22Rv1 (cell line): Measurements from ENCODE around the gene LYST.

Source experiments
- ZFX ChIP-seq: fragments of 450-650 bp; IDR thresholded peaks from 2 replicates; pipeline ENCODE4 v1.6.1; 2017; ENCODE audit warnings: antibody characterized with exemption, borderline replicate concordance
- TF ChIP-seq, protein P1 (sequence below): fragments of 450-650 bp; IDR thresholded peaks from 2 replicates; pipeline ENCODE4 v1.5.1; 2017; ENCODE audit warnings: mild to moderate bottlenecking

DNA sequence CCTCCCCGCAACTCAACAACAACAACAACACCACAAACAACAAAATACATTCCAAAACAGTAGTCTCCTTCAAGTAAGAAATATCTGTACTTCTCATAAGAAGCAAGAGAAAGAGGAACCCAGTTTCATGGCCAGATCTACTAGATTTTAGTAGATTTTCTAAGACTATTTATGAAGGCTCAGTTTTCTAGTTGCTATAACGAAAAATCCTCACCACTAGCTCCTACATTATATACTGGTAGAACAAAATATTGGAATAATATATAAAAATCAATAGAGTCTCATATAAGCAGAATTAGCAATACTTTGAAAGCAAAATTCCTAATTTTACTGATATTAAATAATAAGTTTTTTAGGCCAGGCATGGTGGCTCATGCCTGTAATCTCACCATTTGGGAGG lies 86.9 kb downstream of the LYST start:
- TF ChIP-seq, protein P1, sequence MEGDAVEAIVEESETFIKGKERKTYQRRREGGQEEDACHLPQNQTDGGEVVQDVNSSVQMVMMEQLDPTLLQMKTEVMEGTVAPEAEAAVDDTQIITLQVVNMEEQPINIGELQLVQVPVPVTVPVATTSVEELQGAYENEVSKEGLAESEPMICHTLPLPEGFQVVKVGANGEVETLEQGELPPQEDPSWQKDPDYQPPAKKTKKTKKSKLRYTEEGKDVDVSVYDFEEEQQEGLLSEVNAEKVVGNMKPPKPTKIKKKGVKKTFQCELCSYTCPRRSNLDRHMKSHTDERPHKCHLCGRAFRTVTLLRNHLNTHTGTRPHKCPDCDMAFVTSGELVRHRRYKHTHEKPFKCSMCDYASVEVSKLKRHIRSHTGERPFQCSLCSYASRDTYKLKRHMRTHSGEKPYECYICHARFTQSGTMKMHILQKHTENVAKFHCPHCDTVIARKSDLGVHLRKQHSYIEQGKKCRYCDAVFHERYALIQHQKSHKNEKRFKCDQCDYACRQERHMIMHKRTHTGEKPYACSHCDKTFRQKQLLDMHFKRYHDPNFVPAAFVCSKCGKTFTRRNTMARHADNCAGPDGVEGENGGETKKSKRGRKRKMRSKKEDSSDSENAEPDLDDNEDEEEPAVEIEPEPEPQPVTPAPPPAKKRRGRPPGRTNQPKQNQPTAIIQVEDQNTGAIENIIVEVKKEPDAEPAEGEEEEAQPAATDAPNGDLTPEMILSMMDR: no peak
- TF ChIP-seq ZFX: no peak
